ENCODE data around the gene RRM2. TPM values are rescaled to one million over a fixed set of nuclear protein-coding genes. Genes with fewer than 3 reads are reported as not detected.
A peak's percentile ranks its signal among the peaks of the same experiment; 100 is the strongest.

RRM2 gene
- total and polyA plus RNA-seq, 2 experiments from 2014 or later, result 108 to 119 TPM

- no peaks in the 10 kb centered on the region for H3K9me3 Mint-ChIP-seq
- Histone ChIP-seq H3K27me3 (ENCODE audit: insufficient read depth) (peaks cover 47% of the 10 kb centered on the region), H3K4me3 (peak overlapping the region; percentile 62), H3K36me3 (ENCODE audit: insufficient read depth) (no peaks in the 10 kb centered on the region), H3K79me2 (replicated peaks; ENCODE audit: insufficient read depth) (no peaks in the 10 kb centered on the region), H3K27ac (ENCODE audit: low read depth) (no peak overlapping the region), H2AFZ (peak overlapping the region; percentile 95), H4K20me1 (replicated peaks; ENCODE audit: insufficient read depth) (no peaks in the 10 kb centered on the region), H3F3A (replicated peaks; ENCODE audit: low read depth) (0 out of 2 replicates have a peak, but pooled peaks cover 6% of the 10 kb centered on the region), H3K4me1 (ENCODE audit: insufficient read depth) (peaks cover 13% of the 10 kb centered on the region), H3K4me2 (peak overlapping the region; percentile 86), H3K9me2 (ENCODE audit: insufficient read depth) (no peaks in the 10 kb centered on the region)
- no peak for TF ChIP-seq EZH2phosphoT487 (IDR thresholded peaks at IDR 0.05; ENCODE audit: unreplicated experiment)
- peak; percentile 21 for TF ChIP-seq EZH2 (IDR thresholded peaks at IDR 0.05; ENCODE audit: low read depth, unreplicated experiment)
- no peak for TF ChIP-seq CREB1 (CRISPR knock-in tag; IDR thresholded peaks at IDR 0.05; ENCODE audit: low read depth)
- ATAC-seq (peak; percentile 32), DNase-seq (ENCODE audit: low spot score) (peak; percentile 47)
- no peaks in the 10 kb centered on the region; the same call in 2 of the 3 replicates for H3K36me3 Mint-ChIP-seq (ENCODE audit: low read depth)
- peaks cover 23% of the 10 kb centered on the region for H3K4me1 Mint-ChIP-seq
- peak overlapping the region; percentile 69 for H3K4me3 Mint-ChIP-seq
- H3K27ac Mint-ChIP-seq, result no peak overlapping the region
- peaks cover 40% of the 10 kb centered on the region for H3K27me3 Mint-ChIP-seq (ENCODE audit: insufficient read depth, low read depth, poor library complexity)
Measured at GRCh38 chr2:10080536-10081304, 41.8 kb upstream of the RRM2 start.

GRCh38 chr2:10083046-10083445 is 39.5 kb upstream of the RRM2 start:
- ATAC-seq, result no peak
- TF ChIP-seq CTCF (conservative IDR thresholded peaks at IDR 0.05; ENCODE audit: low read depth in 2 of 2) (no peak), ZNF114 (CRISPR knock-in tag; IDR thresholded peaks at IDR 0.05) (no peak), EZH2phosphoT487 (IDR thresholded peaks at IDR 0.05; ENCODE audit: unreplicated experiment) (no peak)
- H3K9me3 Mint-ChIP-seq, result no peaks in the 10 kb centered on the region
- no peak overlapping the region for H3K27ac Mint-ChIP-seq
- Histone ChIP-seq H3K27ac (ENCODE audit: low read depth) (no peak overlapping the region), H3K4me3 (no peak overlapping the region), H3K79me2 (replicated peaks; ENCODE audit: insufficient read depth) (no peaks in the 10 kb centered on the region), H3K9me2 (ENCODE audit: insufficient read depth) (no peaks in the 10 kb centered on the region), H3K36me3 (ENCODE audit: insufficient read depth) (no peaks in the 10 kb centered on the region), H4K20me1 (replicated peaks; ENCODE audit: insufficient read depth) (no peaks in the 10 kb centered on the region), H3K27me3 (ENCODE audit: insufficient read depth) (peaks cover 34% of the 10 kb centered on the region), H3K4me1 (ENCODE audit: insufficient read depth) (peaks cover 13% of the 10 kb centered on the region), H3F3A (replicated peaks; ENCODE audit: low read depth) (0 out of 2 replicates have a peak, but pooled peaks cover 6% of the 10 kb centered on the region), H3K4me2 (no peak overlapping the region), H2AFZ (no peak overlapping the region)
- H3K4me3 Mint-ChIP-seq, result no peak overlapping the region
- peaks cover 17% of the 10 kb centered on the region for H3K4me1 Mint-ChIP-seq
- DNase-seq (ENCODE audit: low spot score), result no peak
- H3K36me3 Mint-ChIP-seq (ENCODE audit: low read depth), result no peaks in the 10 kb centered on the region; the same call in 2 of the 3 replicates
- peaks cover 35% of the 10 kb centered on the region for H3K27me3 Mint-ChIP-seq (ENCODE audit: insufficient read depth, low read depth, poor library complexity)

GRCh38 chr2:10083692-10084211 is 38.8 kb upstream of the RRM2 start:
- Histone ChIP-seq H2AFZ (no peak overlapping the region), H3K9me2 (ENCODE audit: insufficient read depth) (no peaks in the 10 kb centered on the region), H3K4me2 (no peak overlapping the region), H3K36me3 (ENCODE audit: insufficient read depth) (no peaks in the 10 kb centered on the region), H3F3A (replicated peaks; ENCODE audit: low read depth) (0 out of 2 replicates have a peak, but pooled peaks cover 6% of the 10 kb centered on the region), H4K20me1 (replicated peaks; ENCODE audit: insufficient read depth) (no peaks in the 10 kb centered on the region), H3K27me3 (ENCODE audit: insufficient read depth) (peaks cover 27% of the 10 kb centered on the region), H3K27ac (ENCODE audit: low read depth) (no peak overlapping the region), H3K79me2 (replicated peaks; ENCODE audit: insufficient read depth) (no peaks in the 10 kb centered on the region), H3K4me1 (ENCODE audit: insufficient read depth) (peaks cover 10% of the 10 kb centered on the region), H3K4me3 (no peak overlapping the region)
- no peak overlapping the region for H3K4me3 Mint-ChIP-seq
- no peak for ATAC-seq
- H3K4me1 Mint-ChIP-seq, result peaks cover 17% of the 10 kb centered on the region
- peaks cover 28% of the 10 kb centered on the region for H3K27me3 Mint-ChIP-seq (ENCODE audit: insufficient read depth, low read depth, poor library complexity)
- H3K36me3 Mint-ChIP-seq (ENCODE audit: low read depth), result no peaks in the 10 kb centered on the region; the same call in 2 of the 3 replicates
- no peaks in the 10 kb centered on the region for H3K9me3 Mint-ChIP-seq
- DNase-seq (ENCODE audit: low spot score), result no peak
- H3K27ac Mint-ChIP-seq, result no peak overlapping the region
- no peak for TF ChIP-seq NANOG (IDR thresholded peaks at IDR 0.05; ENCODE audit: borderline replicate concordance)
- no peak for TF ChIP-seq ZNF331 (CRISPR knock-in tag; IDR thresholded peaks at IDR 0.05; ENCODE audit: low read depth)
- TF ChIP-seq CREB1 (CRISPR knock-in tag; IDR thresholded peaks at IDR 0.05; ENCODE audit: low read depth), result no peak
- TF ChIP-seq ZNF114 (CRISPR knock-in tag; IDR thresholded peaks at IDR 0.05), result no peak
- no peak for TF ChIP-seq REST (IDR thresholded peaks at IDR 0.05; ENCODE audit: unreplicated experiment)
- no peak for TF ChIP-seq STAT1 (IDR thresholded peaks at IDR 0.05; ENCODE audit: unreplicated experiment)
